ENCODE data around the gene ATP2A1. TPM values are rescaled to one million over a fixed set of nuclear protein-coding genes. Genes with fewer than 3 reads are reported as not detected.

The ATP2A1 gene
- 1 to 10 TPM in 1 of 2 experiments, under 1 TPM in 1; 0.79 to 1.2 TPM for total RNA-seq

GRCh38 chr16:28878083-28878926 lies at the start of gene ATP2A1:
TSS of gene ATP2A1 (plus strand) at chr16:28878488. CDS start at chr16:28878672, 184 bp downstream.

GRCh38 chr16:28846080-28846932 lies 32.0 kb upstream of the ATP2A1 start, which contains the start of gene TUFM:
TSS of gene TUFM (minus strand) at chr16:28846348. CDS start at chr16:28846269, 79 bp downstream.

GRCh38 chr16:28924762-28925385 lies 46.6 kb downstream of the ATP2A1 start, which contains the start of gene RABEP2:
TSS of gene RABEP2 (minus strand) at chr16:28925238. CDS start at chr16:28925163, 75 bp downstream.

GRCh38 chr16:28931801-28932225 lies 53.5 kb downstream of the ATP2A1 start, which contains the start of gene CD19:
TSS of gene CD19 (plus strand) at chr16:28931971. CDS start at chr16:28932001, 30 bp downstream.

GRCh38 chr16:28950648-28951409 lies 72.5 kb downstream of the ATP2A1 start, which contains the start of gene NFATC2IP:
TSS of gene NFATC2IP (plus strand) at chr16:28950937. CDS start at chr16:28951012, 75 bp downstream.

Small RNA genes lying within 50 kb of the gene (microRNA-seq; reads per million reads assigned to microRNA genes)
- not detected for gene MIR4721 (ENCODE audit: borderline microRNAs expressed, borderline replicate concordance)

Other genes with a start within 250 kb of the ATP2A1 start
- not detected for gene NPIPB8, start 240.4 kb upstream of the ATP2A1 start, total RNA-seq
- gene EIF3C, start 167.0 kb upstream of the ATP2A1 start, total RNA-seq = 100 to 1,000 TPM; 514 to 536 TPM
- gene NPIPB9, start 126.7 kb upstream of the ATP2A1 start, total RNA-seq = 1 to 10 TPM; 1.2 to 1.3 TPM
- gene ATXN2L, start 55.5 kb upstream of the ATP2A1 start, total RNA-seq = 100 to 1,000 TPM; 240 to 248 TPM
- 100 to 1,000 TPM; 106 to 111 TPM for gene TUFM, start 32.1 kb upstream of the ATP2A1 start, total RNA-seq
- 10 to 100 TPM; 57.7 to 57.9 TPM for gene SH2B1, start 14.6 kb upstream of the ATP2A1 start, total RNA-seq
- 10 to 100 TPM; 20.8 to 22.5 TPM for gene RABEP2, start 46.8 kb downstream of the ATP2A1 start, total RNA-seq
- gene CD19, start 53.5 kb downstream of the ATP2A1 start, total RNA-seq = under 1 TPM; 0.13 to 0.70 TPM
- 10 to 100 TPM; 96.2 to 97.9 TPM for gene NFATC2IP, start 72.4 kb downstream of the ATP2A1 start, total RNA-seq
- 10 to 100 TPM; 24.5 to 25.4 TPM for gene SPNS1, start 96.3 kb downstream of the ATP2A1 start, total RNA-seq
- gene LAT, start 106.6 kb downstream of the ATP2A1 start, total RNA-seq = 100 to 1,000 TPM; 333 to 352 TPM

All from activated naive CD4-positive, alpha-beta T cell treated with anti-CD3 and anti-CD28 coated beads, Interleukin-2, amount 10 ng/mL, durations not matched to agents 5 hours and 36 hours (primary cell).